Dermis microvascular lymphatic vessel endothelial cell (primary cell): ENCODE results near the gene ENPP7. TPM values are rescaled to one million over a fixed set of nuclear protein-coding genes. Genes with fewer than 3 reads are reported as not detected.

ENCODE experiments used
- DNase-seq, 2 donors: peaks; one replicate each; pipeline versions ENCODE4 v3.0.0 to v3.0.0-alpha.2; 2010; ENCODE audit warnings: low read depth in 2 of 2
- total RNA-seq: library from RNA; depleted of rRNA; stranded (reverse); fragments of >200 nt; gene quantifications from 2 replicates; pipeline ENCODE4 v1.2.1, GENCODE V29; 2014

ENPP7 gene
- total RNA-seq, 1 donor from 2014 or later = not detected

- no peak for DNase-seq
These were observed 340 bp upstream of the ENPP7 start for GRCh38 chr17:79730437-79730768.

GRCh38 chr17:79732254-79732653 is 1.5 kb downstream of the ENPP7 start:
- no peak for DNase-seq

- peak; percentile 22 to 79 for DNase-seq
These were observed 2.3 kb downstream of the ENPP7 start for GRCh38 chr17:79732804-79733691.

GRCh38 chr17:79733692-79734070 is 2.9 kb downstream of the ENPP7 start:
- no peak for DNase-seq

- no peak for DNase-seq
These were observed 4.4 kb downstream of the ENPP7 start for GRCh38 chr17:79735096-79735495.

GRCh38 chr17:79737046-79737921 is 6.5 kb downstream of the ENPP7 start:
- no peak for DNase-seq

- DNase-seq = no peak
These were observed 7.3 kb downstream of the ENPP7 start for GRCh38 chr17:79737922-79738578.

GRCh38 chr17:79738643-79739042 is 7.9 kb downstream of the ENPP7 start:
- no peak for DNase-seq

GRCh38 chr17:79739148-79740062 is 8.7 kb downstream of the ENPP7 start:
- DNase-seq = no peak

- DNase-seq = no peak
These were observed 9.7 kb downstream of the ENPP7 start for GRCh38 chr17:79740413-79740812.

- DNase-seq = no peak
These were observed 10.6 kb downstream of the ENPP7 start for GRCh38 chr17:79741401-79741750.

GRCh38 chr17:79741751-79742588 is 11.2 kb downstream of the ENPP7 start:
- DNase-seq = peak; percentile 7 to 55

- DNase-seq = no peak
These were observed 11.8 kb downstream of the ENPP7 start for GRCh38 chr17:79742589-79742918.

- DNase-seq = no peak
These were observed 12.3 kb downstream of the ENPP7 start for GRCh38 chr17:79742951-79743476.

GRCh38 chr17:79743614-79744013 is 12.9 kb downstream of the ENPP7 start:
- DNase-seq = no peak

- no peak for DNase-seq
These were observed 14.9 kb downstream of the ENPP7 start for GRCh38 chr17:79745641-79746105.

GRCh38 chr17:79746889-79747507 is 16.3 kb downstream of the ENPP7 start:
- DNase-seq = no peak

GRCh38 chr17:79747508-79748294 is 17.0 kb downstream of the ENPP7 start:
- DNase-seq = no peak
